Stimulated activated naive CD8-positive, alpha-beta T cell treated with anti-CD3 and anti-CD28 coated beads, Interleukin-15, Interleukin-2, amounts not matched to agents 100 U/mL and 50 U/mL, for 24 hours (primary cell): ENCODE measurements around the gene DCAKD.

Experiments
- ATAC-seq: fragments of 150-1000 bp; cut with Tn5 transposase; one replicate; pipeline ENCODE4 v1.10.0; 2021
- DNase-seq: peaks from one replicate; pipeline ENCODE4 v3.0.0; 2021

The DCAKD gene, protein sequence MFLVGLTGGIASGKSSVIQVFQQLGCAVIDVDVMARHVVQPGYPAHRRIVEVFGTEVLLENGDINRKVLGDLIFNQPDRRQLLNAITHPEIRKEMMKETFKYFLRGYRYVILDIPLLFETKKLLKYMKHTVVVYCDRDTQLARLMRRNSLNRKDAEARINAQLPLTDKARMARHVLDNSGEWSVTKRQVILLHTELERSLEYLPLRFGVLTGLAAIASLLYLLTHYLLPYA

GRCh38 chr17:45051060-45051719, at the start of gene DCAKD:
Gene DCAKD, minus strand, starts transcription at chr17:45051632. Its CDS starts 16,747 bp downstream, at chr17:45034885.
- DNase-seq (peak; percentile 94), ATAC-seq (peak; percentile 97)

DNA sequence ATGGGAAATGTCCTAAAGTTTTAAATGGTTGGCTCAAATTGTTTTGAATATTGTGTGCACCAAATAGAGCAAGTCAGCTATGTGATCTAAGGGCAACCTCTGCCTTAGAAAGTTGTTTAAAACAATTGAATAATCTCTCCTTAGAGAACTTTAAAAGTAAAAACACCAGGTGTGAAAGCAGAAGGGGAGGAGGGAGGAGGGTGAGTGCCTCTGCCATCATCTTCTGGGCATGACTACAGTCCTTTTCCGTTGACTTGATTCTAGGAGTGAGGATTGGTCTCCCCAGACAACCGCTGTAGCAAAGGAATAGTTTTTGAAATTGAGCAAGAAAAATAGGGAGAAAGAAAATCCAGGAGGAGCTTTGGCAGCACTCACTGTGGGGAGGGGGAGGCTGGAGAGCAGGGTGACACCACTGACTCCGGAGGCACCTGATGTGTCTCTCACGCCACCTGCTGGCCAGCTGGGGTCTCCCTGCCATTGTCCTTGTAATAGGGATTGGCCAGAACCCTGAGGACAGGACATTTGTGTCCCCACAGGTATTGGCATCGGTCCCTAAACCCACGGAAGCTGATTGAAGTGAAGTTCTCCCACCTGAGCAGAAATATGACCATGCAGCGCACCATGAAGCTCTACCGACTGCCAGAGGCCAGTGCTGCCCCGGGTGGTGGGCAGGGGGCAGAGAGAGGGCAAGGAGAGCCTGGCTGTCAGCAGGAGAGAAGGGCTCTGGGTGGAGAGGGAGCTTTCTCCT, 47.6 kb upstream of the DCAKD start:
- peak; percentile 69 for ATAC-seq
- peak; percentile 83 for DNase-seq

GRCh38 chr17:45098081-45098868, 46.8 kb upstream of the DCAKD start:
- ATAC-seq (no peak), DNase-seq (no peak)

- ATAC-seq = no peak
Observed at GRCh38 chr17:45096926-45097325, 45.5 kb upstream of the DCAKD start.

GRCh38 chr17:45096141-45096540, 44.7 kb upstream of the DCAKD start:
- ATAC-seq (no peak), DNase-seq (no peak)

More at GRCh38 chr17:45096926-45097325, 45.5 kb upstream of the DCAKD start:
- no peak for DNase-seq

DNA sequence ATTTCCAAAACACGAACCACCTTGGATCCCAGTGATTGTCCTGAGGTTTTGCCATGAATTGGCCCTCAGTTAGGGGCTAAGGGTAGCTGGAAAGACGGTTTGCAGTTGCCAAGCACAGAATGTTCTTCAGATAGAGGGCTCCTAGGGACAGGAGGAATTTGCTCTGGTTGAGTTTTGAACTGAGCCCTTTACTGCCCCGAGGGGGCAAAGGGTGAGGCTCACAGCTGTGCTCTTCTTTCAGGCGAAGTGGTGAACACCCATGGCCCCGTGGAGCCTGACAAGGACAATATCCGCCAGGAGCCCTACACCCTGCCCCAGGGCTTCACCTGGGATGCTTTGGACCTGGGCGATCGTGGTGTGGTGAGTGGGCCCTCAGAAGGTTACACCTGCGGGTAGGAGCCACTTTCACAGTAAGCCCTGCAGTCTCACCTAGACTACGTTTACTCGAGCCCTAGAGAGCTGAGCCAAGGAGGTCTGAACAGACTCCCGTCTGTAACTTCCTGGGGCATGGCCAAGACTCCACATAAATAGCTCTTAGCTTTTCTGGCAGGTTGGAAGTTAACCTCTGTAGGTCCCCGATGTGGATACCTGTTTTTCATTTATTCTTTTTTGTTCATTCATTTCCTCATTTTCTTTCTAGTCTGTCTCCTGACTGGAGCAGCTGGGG, 42.1 kb upstream of the DCAKD start:
- ATAC-seq (no peak), DNase-seq (no peak)

DNA sequence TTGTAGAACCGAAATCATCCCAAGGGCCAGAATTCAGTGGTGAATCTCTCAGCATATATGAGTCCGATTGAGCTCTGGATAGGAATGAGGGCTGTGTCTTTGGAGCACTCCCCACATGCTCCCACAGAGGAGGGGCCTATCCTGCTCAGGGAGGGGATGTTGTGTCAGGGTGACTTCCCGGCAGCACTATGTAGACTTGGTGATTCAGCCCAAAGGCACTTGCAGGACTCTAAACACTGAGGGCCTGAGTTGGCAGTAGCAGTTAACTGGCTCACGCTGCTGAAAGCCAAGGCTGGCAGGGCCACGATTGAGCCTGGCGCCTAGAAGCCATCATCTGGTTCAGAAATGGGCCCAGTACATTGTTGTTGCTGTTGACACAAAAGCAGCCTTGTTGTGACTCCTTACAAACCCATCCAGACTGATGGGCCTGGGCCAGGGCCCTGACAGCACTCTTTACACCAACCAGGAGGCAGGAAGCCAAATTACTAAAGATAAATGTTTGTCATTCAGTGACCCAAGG, 41.5 kb upstream of the DCAKD start:
- DNase-seq = no peak
- no peak for ATAC-seq

GRCh38 chr17:45091778-45092425, 40.5 kb upstream of the DCAKD start:
- DNase-seq (no peak), ATAC-seq (no peak)

GRCh38 chr17:45090711-45091110, 39.3 kb upstream of the DCAKD start:
- DNase-seq (no peak), ATAC-seq (no peak)

GRCh38 chr17:45088741-45089140, 37.3 kb upstream of the DCAKD start:
- DNase-seq (no peak), ATAC-seq (no peak)

- ATAC-seq (no peak), DNase-seq (no peak)
Observed at GRCh38 chr17:45087978-45088377, 36.5 kb upstream of the DCAKD start.

GRCh38 chr17:45087504-45087975, 36.1 kb upstream of the DCAKD start:
- ATAC-seq (no peak), DNase-seq (no peak)

GRCh38 chr17:45086865-45087503, 35.6 kb upstream of the DCAKD start:
- ATAC-seq = no peak

GRCh38 chr17:45086391-45086790, 35.0 kb upstream of the DCAKD start:
- no peak for ATAC-seq

More at GRCh38 chr17:45086865-45087503, 35.6 kb upstream of the DCAKD start:
- DNase-seq = no peak

GRCh38 chr17:45081047-45081703, 29.7 kb upstream of the DCAKD start:
- no peak for DNase-seq
- ATAC-seq = no peak

More at GRCh38 chr17:45086391-45086790, 35.0 kb upstream of the DCAKD start:
- no peak for DNase-seq

- no peak for DNase-seq
- ATAC-seq = no peak
Observed at GRCh38 chr17:45077643-45078042, 26.2 kb upstream of the DCAKD start.

DNA sequence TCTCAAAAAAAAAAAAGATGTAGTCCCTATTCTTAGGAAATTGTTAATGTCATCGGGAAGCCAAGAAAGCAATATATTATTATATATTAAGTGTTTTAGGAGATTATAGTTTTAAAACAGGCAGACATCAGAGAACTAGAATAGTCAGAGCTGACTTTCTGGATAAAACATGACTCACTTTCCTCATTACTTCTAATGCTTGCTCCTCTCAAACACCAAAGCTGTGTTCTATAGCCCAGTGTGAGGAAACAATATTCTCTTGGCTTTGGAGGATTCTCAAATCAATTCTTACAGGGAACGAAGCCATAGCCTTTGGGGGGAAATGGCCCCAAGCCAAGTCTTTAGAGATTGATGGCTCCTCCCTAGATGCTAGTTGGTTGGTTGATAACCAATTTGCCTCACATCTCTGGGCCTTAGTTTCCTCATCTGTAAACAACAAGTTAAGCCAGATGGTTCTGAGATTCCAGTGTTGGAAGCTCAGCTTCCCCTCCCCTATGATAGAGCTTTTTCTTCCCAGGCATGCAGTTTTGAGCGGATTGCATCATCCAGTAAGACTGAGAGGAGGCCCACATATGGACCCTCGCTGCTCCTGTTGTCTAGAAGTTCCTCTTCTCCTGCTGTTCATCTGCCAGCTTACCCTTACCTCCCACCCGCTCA, 22.1 kb upstream of the DCAKD start:
- ATAC-seq (no peak), DNase-seq (no peak)

DNA sequence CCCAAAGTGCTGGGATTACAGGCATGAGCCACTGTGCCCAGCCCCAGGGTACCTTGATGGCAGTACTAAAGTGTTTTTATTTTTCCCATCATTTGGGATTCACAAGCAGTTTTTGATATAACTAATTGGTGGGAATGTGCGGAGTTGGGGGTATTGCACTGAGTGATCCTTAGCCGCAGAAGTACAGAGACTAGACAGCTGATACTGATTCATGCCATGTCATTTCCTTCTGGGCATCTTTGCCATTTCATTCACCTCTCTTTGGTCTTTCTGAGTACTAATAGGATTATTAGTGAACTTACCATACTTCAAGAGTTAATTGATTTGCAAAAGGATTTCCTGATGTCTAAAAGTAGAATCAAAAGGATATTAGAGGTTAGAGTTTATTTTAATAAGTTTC, 19.4 kb upstream of the DCAKD start:
- DNase-seq (no peak), ATAC-seq (no peak)

DNA sequence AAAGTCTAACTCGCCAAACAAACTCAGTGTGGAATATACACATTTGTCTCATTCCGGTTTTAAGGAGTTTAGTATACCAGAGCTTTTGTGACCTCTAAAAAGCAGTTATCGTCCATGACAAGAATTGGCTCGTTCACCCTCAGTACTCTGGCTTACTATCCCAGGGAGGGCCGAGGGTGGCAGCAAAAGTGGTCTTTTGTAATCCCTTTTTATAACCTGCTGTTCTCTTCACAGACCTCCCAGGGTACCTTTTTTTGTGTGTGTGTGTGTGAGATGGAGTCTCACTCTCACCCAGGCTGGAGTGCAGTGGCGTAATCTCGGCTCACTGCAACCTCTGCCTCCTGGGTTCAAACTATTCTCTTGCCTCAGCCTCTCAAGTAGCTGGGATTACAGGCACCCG, 18.6 kb upstream of the DCAKD start:
- ATAC-seq (no peak), DNase-seq (no peak)
